Mucosa of gallbladder (tissue), 1 donor: ENCODE data around the gene ANO1. TPM values are rescaled to one million over a fixed set of nuclear protein-coding genes. Genes with fewer than 3 reads are reported as not detected.

Experiments used
- DNase-seq: peaks from one replicate; pipeline ENCODE4 v3.0.0-alpha.2; 2020; ENCODE audit warnings: low spot score
- total RNA-seq: library from RNA; stranded (reverse); gene quantifications from one replicate; pipeline ENCODE4 v1.2.1, GENCODE V29; 2021
- donor health status: DM: no; HTN: no; CAD: no.

Gene ANO1
- total RNA-seq, 1 donor from 2014 or later: 228 TPM

- no peak for DNase-seq
Observed at GRCh38 chr11:70137383-70137782, 59.3 kb downstream of the ANO1 start.

GRCh38 chr11:70138403-70138802, 60.3 kb downstream of the ANO1 start:
- DNase-seq: no peak

GRCh38 chr11:70139785-70140410, 61.8 kb downstream of the ANO1 start:
- peak; percentile 34 for DNase-seq

GRCh38 chr11:70140711-70141485, 62.8 kb downstream of the ANO1 start:
- no peak for DNase-seq

- DNase-seq: no peak
Observed at GRCh38 chr11:70141486-70142220, 63.5 kb downstream of the ANO1 start.

GRCh38 chr11:70142221-70142875, 64.2 kb downstream of the ANO1 start:
- DNase-seq: no peak

GRCh38 chr11:70144262-70144661, 66.1 kb downstream of the ANO1 start:
- no peak for DNase-seq

- DNase-seq: no peak
Observed at GRCh38 chr11:70145071-70145470, 67.0 kb downstream of the ANO1 start.

- DNase-seq: no peak
Observed at GRCh38 chr11:70145841-70146240, 67.7 kb downstream of the ANO1 start.

- no peak for DNase-seq
Observed at GRCh38 chr11:70146299-70146698, 68.2 kb downstream of the ANO1 start.

- DNase-seq: no peak
Observed at GRCh38 chr11:70146895-70147520, 68.9 kb downstream of the ANO1 start.

- DNase-seq: no peak
Observed at GRCh38 chr11:70147668-70148067, 69.6 kb downstream of the ANO1 start.

- no peak for DNase-seq
Observed at GRCh38 chr11:70151671-70152070, 73.6 kb downstream of the ANO1 start.

- no peak for DNase-seq
Observed at GRCh38 chr11:70153133-70153727, 75.1 kb downstream of the ANO1 start.

- DNase-seq: no peak
Observed at GRCh38 chr11:70155386-70155785, 77.3 kb downstream of the ANO1 start.

GRCh38 chr11:70156291-70157037, 78.3 kb downstream of the ANO1 start:
- DNase-seq: no peak

- no peak for DNase-seq
Observed at GRCh38 chr11:70158201-70158600, 80.1 kb downstream of the ANO1 start.

GRCh38 chr11:70158757-70159389, 80.8 kb downstream of the ANO1 start:
- no peak for DNase-seq

GRCh38 chr11:70159627-70160570, 81.8 kb downstream of the ANO1 start:
- peak; percentile 70 for DNase-seq
